HFF-Myc (cell line): ENCODE data around the gene PDX1.

Experiments
- DNase-seq: peaks from one replicate; pipeline ENCODE4 v3.0.0-alpha.2; 2011; ENCODE audit warnings: low read depth; ENCODE audit errors: extremely low read depth
- H3K4me3 ChIP-seq: replicated peaks from 2 replicates; pipeline ENCODE4 v1.5.1; 2011; ENCODE audit warnings: low read depth, mild to moderate bottlenecking, control low read depth, low read length
- CTCF ChIP-seq: IDR thresholded peaks from 2 replicates; pipeline ENCODE4 v1.5.1; 2012; ENCODE audit warnings: mild to moderate bottlenecking, low read depth, low read length, control low read depth; ENCODE audit errors: missing control alignments

Gene PDX1

GRCh38 chr13:27918041-27918917 is 1.5 kb upstream of the PDX1 start:
- H3K4me3 ChIP-seq = no peak overlapping the region
- TF ChIP-seq CTCF = no peak
- DNase-seq = no peak

DNA sequence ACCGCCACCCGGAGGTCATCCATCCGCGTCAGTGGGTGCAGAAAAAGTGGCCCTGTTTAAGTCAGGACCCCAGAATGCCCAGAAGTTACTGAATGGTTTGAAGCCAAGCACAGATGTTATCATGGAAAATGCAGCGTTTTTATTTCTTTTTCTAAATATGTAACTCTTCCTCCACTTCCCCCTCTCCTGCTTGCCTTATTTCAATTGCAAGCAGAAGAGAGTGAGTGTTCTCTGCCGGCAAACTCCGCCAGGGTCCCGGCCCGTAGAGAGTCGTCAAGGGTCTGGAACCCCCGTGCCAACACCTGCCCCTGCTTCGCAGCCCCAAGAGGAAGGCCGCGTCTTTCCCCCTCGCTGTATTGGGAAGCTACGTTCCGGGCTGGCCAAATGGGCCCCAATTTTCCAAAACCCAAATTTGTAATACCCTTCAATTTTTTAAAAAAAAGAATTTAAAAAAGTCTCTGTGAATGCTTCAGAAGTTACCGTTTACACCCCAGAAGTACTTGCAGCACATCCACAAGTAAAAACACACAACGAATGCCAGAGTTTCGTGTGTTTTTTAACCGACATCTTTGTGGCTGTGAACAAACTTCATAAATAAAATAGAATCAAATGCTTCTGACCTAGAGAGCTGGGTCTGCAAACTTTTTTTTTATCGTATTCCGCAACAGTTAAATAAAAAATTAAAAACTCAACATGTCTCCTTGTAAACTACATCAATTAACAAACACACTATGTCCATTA is 712 bp upstream of the PDX1 start:
- no peak for TF ChIP-seq CTCF
- H3K4me3 ChIP-seq = no peak overlapping the region
- no peak for DNase-seq

GRCh38 chr13:27919659-27919933 is 204 bp upstream of the PDX1 start:
- no peak for DNase-seq
- H3K4me3 ChIP-seq = no peak overlapping the region
- no peak for TF ChIP-seq CTCF

GRCh38 chr13:27920677-27921420 is 1.0 kb downstream of the PDX1 start:
- 0 out of 2 replicates have a peak overlapping the region, but pooled peaks have one; percentile 7 for H3K4me3 ChIP-seq
- TF ChIP-seq CTCF = no peak
- no peak for DNase-seq

DNA sequence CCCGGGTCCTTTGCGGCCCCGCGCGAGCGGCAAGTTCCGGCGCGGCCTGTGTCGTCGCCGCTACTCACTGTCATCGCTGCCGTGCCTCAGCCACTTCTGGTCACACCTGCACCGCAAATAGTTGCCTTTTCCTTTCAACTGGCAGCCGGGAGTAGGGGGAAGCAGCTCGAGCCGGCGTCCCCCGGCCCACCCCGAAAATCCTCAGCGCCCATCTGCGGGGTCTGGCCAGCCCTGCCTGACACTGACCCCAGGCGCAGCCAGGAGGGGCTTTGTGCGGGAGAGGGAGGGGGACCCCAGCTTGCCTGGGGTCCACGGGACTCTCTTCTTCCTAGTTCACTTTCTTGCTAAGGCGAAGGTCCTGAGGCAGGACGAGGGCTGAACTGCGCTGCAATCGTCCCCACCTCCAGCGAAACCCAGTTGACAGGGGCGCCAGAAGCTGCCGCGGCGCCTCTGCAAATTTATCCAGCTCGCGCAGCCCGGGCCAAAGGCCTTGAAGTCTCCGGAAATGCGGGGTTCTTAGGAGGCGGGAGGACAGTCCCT is 1.7 kb downstream of the PDX1 start:
- H3K4me3 ChIP-seq = 0 out of 2 replicates have a peak overlapping the region, but pooled peaks have one; percentile 7
- no peak for DNase-seq
- no peak for TF ChIP-seq CTCF
